Body of pancreas (tissue), 4 donors: ENCODE measurements around the gene CACNG4. TPM values are rescaled to one million over a fixed set of nuclear protein-coding genes. Genes with fewer than 3 reads are reported as not detected.

Experiments used
- ATAC-seq: fragments of 150-250 bp; one replicate; pipeline ENCODE4 v1.9.1; 2016
- DNase-seq, 4 donors: peaks; one replicate each; pipeline ENCODE4 v3.0.0-alpha.2; 2019
- H3K27ac ChIP-seq, 4 donors: fragments of 200-600 bp; sonication (generic); 1 replicate in 3 of 4; 2 replicates in 1 of 4; pipeline versions ENCODE4 v1.5.1 to v1.6.1; 2016 to 2019; ENCODE audit warnings: mild to moderate bottlenecking in 1 of 4, mixed read lengths in 1 of 4, moderate library complexity in 1 of 4
- H3K27me3 ChIP-seq, 2 donors: fragments of 200-600 bp; sonication (generic); one replicate each; pipeline ENCODE4 v1.6.0; 2016; ENCODE audit warnings: mild to moderate bottlenecking in 1 of 2
- H3K36me3 ChIP-seq, 2 donors: fragments of 200-600 bp; sonication (generic); replicated peaks in 1 of 2; 2 replicates each; pipeline ENCODE4 v1.5.1; 2016; ENCODE audit warnings: low read depth in 2 of 2; ENCODE audit not compliant: insufficient read depth in 1 of 2
- H3K4me1 ChIP-seq: fragments of 200-600 bp; sonication (generic); one replicate; pipeline ENCODE4 v1.6.0; 2016
- H3K4me3 ChIP-seq, 2 donors: fragments of 200-600 bp; sonication (generic); 1 replicate in 1 of 2; 2 replicates in 1 of 2; pipeline ENCODE4 v1.5.1; 2016 to 2019
- H3K9me3 ChIP-seq, 3 donors: fragments of 200-600 bp; sonication (generic); 1 replicate in 2 of 3; 2 replicates in 1 of 3; pipeline ENCODE4 v1.5.1; 2016
- POLR2A ChIP-seq, 3 donors: fragments of 450-650 bp; IDR thresholded peaks; one replicate each; pipeline ENCODE4 v1.6.1; 2016; ENCODE audit warnings: antibody characterized with exemption in 3 of 3, mild to moderate bottlenecking in 2 of 3
- WGBS, 2 donors: methylation state at CpG; one replicate each; pipeline ENCODE4 v1.1.5; 2017; 5-methylcytosine and 5-hydroxymethylcytosine counted together
- intact Hi-C: fragments of 100-400 bp; cut with DNase I; formaldehyde crosslinking; loops from one replicate; pipeline ENCODE4 v1.15.1; 2023
- total RNA-seq, 2 donors: library from RNA; depleted of rRNA; stranded (reverse); fragments of >200 nt; gene quantifications; one replicate each; pipeline ENCODE4 v1.1.0, GENCODE V29; 2016
- TF ChIP-seq, protein P1 (sequence below), 7 experiments: fragments of 450-650 bp in 4 of 7; fragments of 200-600 bp in 3 of 7; sonication (generic) in 3 of 7; IDR thresholded peaks; one replicate each; pipeline ENCODE4 v1.5.1; 2016 to 2019; ENCODE audit warnings: antibody characterized with exemption in 7 of 7

Gene CACNG4
- total RNA-seq, 2 donors from 2014 or later: 0.26 TPM; not detected in 1

DNA sequence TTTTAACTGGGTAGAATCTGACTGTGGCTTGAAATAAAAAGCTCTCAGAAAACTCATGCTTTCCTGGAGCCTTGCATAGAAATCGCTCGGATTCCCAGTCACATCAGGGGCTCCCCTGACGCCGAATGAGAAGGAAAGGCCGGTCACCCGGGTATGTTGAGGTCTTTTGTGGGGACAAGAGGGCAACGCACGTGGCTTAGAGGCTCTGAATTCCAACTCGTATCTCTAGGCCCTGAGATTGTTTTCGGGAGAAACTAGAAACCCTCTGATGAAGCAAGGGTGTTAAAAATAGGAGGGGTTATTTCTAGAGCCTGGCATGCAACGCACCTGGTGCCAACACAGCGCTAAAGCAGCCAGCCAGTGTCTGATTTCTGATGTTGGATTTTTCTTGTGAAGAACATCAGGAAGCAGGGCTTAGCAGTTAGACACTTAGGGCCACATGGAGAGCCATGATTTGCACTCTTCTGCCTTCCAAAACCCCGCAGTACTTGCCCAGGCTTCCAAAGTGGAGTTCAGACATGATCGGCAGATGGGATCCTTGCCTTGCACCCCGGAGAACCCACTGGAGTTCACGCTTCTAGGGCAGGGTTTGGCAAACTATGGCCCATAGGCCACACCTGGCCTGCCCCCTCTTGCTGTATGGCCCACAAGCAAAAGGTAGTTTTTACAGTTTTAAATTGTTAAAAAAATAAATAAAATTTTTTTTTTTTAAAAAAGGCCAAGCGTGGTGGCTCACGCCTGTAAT is 92.4 kb downstream of the CACNG4 start:
- H3K27ac ChIP-seq: no peak overlapping the region

DNA sequence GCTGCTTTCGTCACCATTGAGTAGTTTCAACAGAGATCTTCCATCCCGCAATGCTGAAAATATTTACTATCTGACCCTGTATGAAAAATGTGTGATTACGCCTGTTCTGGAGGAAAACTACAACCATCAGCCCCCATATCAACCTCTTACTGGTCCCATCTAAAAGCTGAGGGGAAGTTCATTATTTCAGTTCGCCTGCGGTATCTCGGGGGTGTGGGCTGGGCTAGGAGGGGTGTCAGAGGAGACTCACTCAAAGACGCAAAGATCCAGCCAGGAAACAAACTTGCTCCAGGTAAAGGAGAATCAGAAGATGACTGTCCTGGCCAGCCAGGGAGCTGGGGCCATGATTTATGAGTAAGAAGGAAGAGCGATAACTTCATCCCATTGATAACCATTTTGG is 93.5 kb downstream of the CACNG4 start:
- Histone ChIP-seq H3K9me3 (no peaks in the 10 kb centered on the region), H3K27me3 (no peaks in the 10 kb centered on the region), H3K27ac (no peak overlapping the region), H3K4me3 (no peak overlapping the region), H3K4me1 (no peaks in the 10 kb centered on the region), H3K36me3 (no peaks in the 10 kb centered on the region)
- 96 to 99% methylated on average over 8 of the region's 8 CpGs for WGBS, 2 donors
- ATAC-seq (no peak), DNase-seq (no peak)
- intact Hi-C loops: no loop called here
- TF ChIP-seq POLR2A (IDR thresholded peaks at IDR 0.05): no peak
- TF ChIP-seq, protein P1, sequence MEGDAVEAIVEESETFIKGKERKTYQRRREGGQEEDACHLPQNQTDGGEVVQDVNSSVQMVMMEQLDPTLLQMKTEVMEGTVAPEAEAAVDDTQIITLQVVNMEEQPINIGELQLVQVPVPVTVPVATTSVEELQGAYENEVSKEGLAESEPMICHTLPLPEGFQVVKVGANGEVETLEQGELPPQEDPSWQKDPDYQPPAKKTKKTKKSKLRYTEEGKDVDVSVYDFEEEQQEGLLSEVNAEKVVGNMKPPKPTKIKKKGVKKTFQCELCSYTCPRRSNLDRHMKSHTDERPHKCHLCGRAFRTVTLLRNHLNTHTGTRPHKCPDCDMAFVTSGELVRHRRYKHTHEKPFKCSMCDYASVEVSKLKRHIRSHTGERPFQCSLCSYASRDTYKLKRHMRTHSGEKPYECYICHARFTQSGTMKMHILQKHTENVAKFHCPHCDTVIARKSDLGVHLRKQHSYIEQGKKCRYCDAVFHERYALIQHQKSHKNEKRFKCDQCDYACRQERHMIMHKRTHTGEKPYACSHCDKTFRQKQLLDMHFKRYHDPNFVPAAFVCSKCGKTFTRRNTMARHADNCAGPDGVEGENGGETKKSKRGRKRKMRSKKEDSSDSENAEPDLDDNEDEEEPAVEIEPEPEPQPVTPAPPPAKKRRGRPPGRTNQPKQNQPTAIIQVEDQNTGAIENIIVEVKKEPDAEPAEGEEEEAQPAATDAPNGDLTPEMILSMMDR (IDR thresholded peaks at IDR 0.05): no peak

More for the DNA sequence above, 92.4 kb downstream of the CACNG4 start:
- H3K36me3 ChIP-seq: no peaks in the 10 kb centered on the region
- intact Hi-C loops: no loop called here
- ATAC-seq (no peak), DNase-seq (no peak)
- H3K27me3 ChIP-seq: no peaks in the 10 kb centered on the region
- 88% methylated on average over 18 of the region's 18 CpGs for WGBS, 2 donors
- H3K9me3 ChIP-seq: no peaks in the 10 kb centered on the region
- H3K4me3 ChIP-seq: no peak overlapping the region
- TF ChIP-seq, protein P1 (IDR thresholded peaks at IDR 0.05): no peak
- TF ChIP-seq POLR2A (IDR thresholded peaks at IDR 0.05): no peak
- H3K4me1 ChIP-seq: no peaks in the 10 kb centered on the region

DNA sequence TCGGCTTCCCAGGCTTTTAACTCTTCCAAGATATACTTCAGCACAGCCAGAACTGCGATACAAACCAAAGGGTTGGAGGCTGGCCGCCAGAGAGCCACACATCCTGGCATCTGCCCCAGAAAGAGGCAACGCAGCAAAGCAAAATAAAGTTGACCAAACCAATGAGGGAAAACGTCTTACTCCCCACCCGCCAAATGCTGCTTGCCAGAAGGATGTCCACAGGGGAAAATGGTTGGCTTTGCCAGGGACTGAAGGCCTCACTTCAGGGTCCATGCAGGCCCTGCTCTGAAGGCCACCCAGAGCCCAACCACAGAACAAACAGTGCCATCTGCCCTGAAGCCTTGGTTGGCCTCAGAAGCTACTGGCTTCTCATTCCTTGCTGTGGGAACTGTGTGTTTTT is 94.9 kb downstream of the CACNG4 start:
- intact Hi-C loops: no loop called here
- no peaks in the 10 kb centered on the region for H3K9me3 ChIP-seq
- H3K27me3 ChIP-seq: no peaks in the 10 kb centered on the region
- no peaks in the 10 kb centered on the region for H3K36me3 ChIP-seq
- ATAC-seq: no peak
- no peak for TF ChIP-seq POLR2A (IDR thresholded peaks at IDR 0.05)
- TF ChIP-seq, protein P1 (IDR thresholded peaks at IDR 0.05): no peak
- H3K27ac ChIP-seq: no peak overlapping the region
- H3K4me3 ChIP-seq: no peak overlapping the region
- WGBS, 2 donors: 75 to 89% methylated on average over 4 to 6 of the region's 6 CpGs
- DNase-seq: no peak
- no peaks in the 10 kb centered on the region for H3K4me1 ChIP-seq

DNA sequence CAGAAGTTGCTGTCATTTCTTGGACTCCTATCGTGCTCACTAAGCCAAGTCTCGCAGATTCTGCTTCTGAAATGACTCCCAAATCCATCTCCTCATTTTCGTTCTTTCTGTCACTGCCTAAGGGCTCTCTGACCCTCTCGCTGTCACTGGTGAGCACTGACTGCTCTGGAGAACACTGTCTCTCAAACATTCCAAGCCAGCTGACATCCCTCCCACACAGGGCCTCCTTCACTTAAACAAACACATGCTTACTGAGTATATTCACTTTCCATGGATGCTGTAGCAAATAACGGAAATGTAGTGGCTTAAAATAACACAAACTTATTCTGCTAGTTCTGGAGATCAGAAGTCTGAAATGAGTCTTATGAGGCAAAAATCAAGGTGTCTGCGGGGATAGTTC is 98.6 kb downstream of the CACNG4 start:
- Histone ChIP-seq H3K36me3 (no peaks in the 10 kb centered on the region), H3K4me1 (no peaks in the 10 kb centered on the region), H3K27ac (no peak overlapping the region), H3K9me3 (no peaks in the 10 kb centered on the region), H3K4me3 (no peak overlapping the region), H3K27me3 (no peaks in the 10 kb centered on the region)
- ATAC-seq (no peak), DNase-seq (no peak)
- no peak for TF ChIP-seq POLR2A (IDR thresholded peaks at IDR 0.05)
- TF ChIP-seq, protein P1 (IDR thresholded peaks at IDR 0.05): no peak
- 89 to 90% methylated on average over 6 of the region's 6 CpGs for WGBS, 2 donors
- intact Hi-C loops: no loop called here

DNA sequence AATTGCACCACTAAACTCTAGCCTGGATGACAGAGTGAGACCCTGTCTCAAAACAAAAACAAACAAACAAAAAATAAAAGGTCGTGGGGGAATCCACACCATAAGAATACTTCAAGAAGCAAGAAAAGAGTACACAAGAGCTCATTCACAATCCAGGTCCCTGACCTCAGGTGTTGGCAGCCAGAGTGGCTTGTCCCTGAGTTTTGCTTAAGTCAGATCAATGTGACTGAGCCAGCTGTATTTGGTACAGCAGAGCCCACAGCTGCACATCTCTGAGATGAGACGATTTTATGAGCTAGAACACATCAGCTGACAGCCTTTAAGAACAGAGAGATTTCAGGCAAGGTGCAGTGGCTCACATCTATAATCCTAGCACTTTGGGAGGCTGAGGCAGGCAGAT is 102.2 kb downstream of the CACNG4 start:
- intact Hi-C loops: no loop called here
- no peak overlapping the region for H3K27ac ChIP-seq
- TF ChIP-seq POLR2A (IDR thresholded peaks at IDR 0.05): no peak
- TF ChIP-seq, protein P1 (IDR thresholded peaks at IDR 0.05): no peak
- no peaks in the 10 kb centered on the region for H3K36me3 ChIP-seq
- no peak overlapping the region for H3K4me3 ChIP-seq
- ATAC-seq (no peak), DNase-seq (no peak)
- WGBS, 2 donors: 35 to 51% methylated on average over 2 of the region's 2 CpGs
- H3K27me3 ChIP-seq: no peaks in the 10 kb centered on the region
- no peaks in the 10 kb centered on the region for H3K4me1 ChIP-seq
- H3K9me3 ChIP-seq: no peaks in the 10 kb centered on the region
